GM18868 (cell line): Measurements from ENCODE around the gene ETV6.

Experiments
- ATAC-seq: cut with Tn5 transposase; IDR thresholded peaks from one replicate; pipeline ENCODE4 v1.9.1; 2021; ENCODE audit warnings: mild to moderate bottlenecking, moderate library complexity; ENCODE audit not compliant: unreplicated experiment

Gene ETV6

GRCh38 chr12:11769723-11770514, 120.4 kb downstream of the ETV6 start:
- ATAC-seq = no peak

- no peak for ATAC-seq
These were observed 121.9 kb downstream of the ETV6 start for GRCh38 chr12:11771356-11771755.

GRCh38 chr12:11771895-11772502, 122.5 kb downstream of the ETV6 start:
- ATAC-seq = peak; percentile 55

GRCh38 chr12:11773889-11774677, 124.6 kb downstream of the ETV6 start:
- no peak for ATAC-seq

- ATAC-seq = no peak
These were observed 125.3 kb downstream of the ETV6 start for GRCh38 chr12:11774821-11775220.

GRCh38 chr12:11776316-11776715, 126.8 kb downstream of the ETV6 start:
- no peak for ATAC-seq

- ATAC-seq = no peak
These were observed 128.0 kb downstream of the ETV6 start for GRCh38 chr12:11777451-11777850.

GRCh38 chr12:11777962-11778361, 128.5 kb downstream of the ETV6 start:
- no peak for ATAC-seq

GRCh38 chr12:11778713-11779685, 129.5 kb downstream of the ETV6 start:
- no peak for ATAC-seq

GRCh38 chr12:11780521-11781101, 131.1 kb downstream of the ETV6 start:
- ATAC-seq = peak; percentile 76

- ATAC-seq = no peak
These were observed 133.5 kb downstream of the ETV6 start for GRCh38 chr12:11782914-11783420.

- ATAC-seq = no peak
These were observed 136.2 kb downstream of the ETV6 start for GRCh38 chr12:11785712-11786111.

- ATAC-seq = no peak
These were observed 137.3 kb downstream of the ETV6 start for GRCh38 chr12:11786638-11787365.

GRCh38 chr12:11787437-11787836, 138.0 kb downstream of the ETV6 start:
- no peak for ATAC-seq

GRCh38 chr12:11787933-11788849, 138.7 kb downstream of the ETV6 start:
- no peak for ATAC-seq

- no peak for ATAC-seq
These were observed 144.6 kb downstream of the ETV6 start for GRCh38 chr12:11793921-11794710.

- ATAC-seq = no peak
These were observed 145.3 kb downstream of the ETV6 start for GRCh38 chr12:11794751-11795150.
